ENCODE results near the gene ENPP5. TPM values are rescaled to one million over a fixed set of nuclear protein-coding genes. Genes with fewer than 3 reads are reported as not detected.
A peak's percentile ranks its signal among the peaks of the same experiment; 100 is the strongest.

Gene ENPP5, protein sequence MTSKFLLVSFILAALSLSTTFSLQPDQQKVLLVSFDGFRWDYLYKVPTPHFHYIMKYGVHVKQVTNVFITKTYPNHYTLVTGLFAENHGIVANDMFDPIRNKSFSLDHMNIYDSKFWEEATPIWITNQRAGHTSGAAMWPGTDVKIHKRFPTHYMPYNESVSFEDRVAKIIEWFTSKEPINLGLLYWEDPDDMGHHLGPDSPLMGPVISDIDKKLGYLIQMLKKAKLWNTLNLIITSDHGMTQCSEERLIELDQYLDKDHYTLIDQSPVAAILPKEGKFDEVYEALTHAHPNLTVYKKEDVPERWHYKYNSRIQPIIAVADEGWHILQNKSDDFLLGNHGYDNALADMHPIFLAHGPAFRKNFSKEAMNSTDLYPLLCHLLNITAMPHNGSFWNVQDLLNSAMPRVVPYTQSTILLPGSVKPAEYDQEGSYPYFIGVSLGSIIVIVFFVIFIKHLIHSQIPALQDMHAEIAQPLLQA
- total RNA-seq (1 to 10 TPM in 4 of 5 donors, not detected in 1; 2.2 to 6.4 (median 2.6) TPM), polyA plus RNA-seq (1 to 10 TPM; 1.0 to 2.3 (median 1.8) TPM)
- long read RNA-seq, donor 1, partial matches to known transcripts = 0 of 1 reads
- long read RNA-seq, donor 1, other reads (novel, unspliced or antisense) = 0 of 1 reads
- long read RNA-seq, donor 2, partial matches to known transcripts = 0 of 2 reads
- long read RNA-seq, donor 2, other reads (novel, unspliced or antisense) = 0 of 2 reads
- long read RNA-seq, donor 3, partial matches to known transcripts = 0 of 1 reads
- long read RNA-seq, donor 3, other reads (novel, unspliced or antisense) = 0 of 1 reads
- long read RNA-seq, donor 4 = 0 reads
- long read RNA-seq, donor 5 = 0 reads
- long read RNA-seq, donor 6, partial matches to known transcripts = 0 of 2 reads
- long read RNA-seq, donor 6, other reads (novel, unspliced or antisense) = 0 of 2 reads
- long read RNA-seq, donor 7, partial matches to known transcripts = 0 of 1 reads
- long read RNA-seq, donor 7, other reads (novel, unspliced or antisense) = 0 of 1 reads
- long read RNA-seq, donor 8 = 0 reads
- long read RNA-seq, donor 9, partial matches to known transcripts = 0 of 1 reads
- long read RNA-seq, donor 9, other reads (novel, unspliced or antisense) = 0 of 1 reads
- long read RNA-seq, donor 10, partial matches to known transcripts = 0 of 1 reads
- long read RNA-seq, donor 10, other reads (novel, unspliced or antisense) = 0 of 1 reads

GRCh38 chr6:46170357-46171289 is at the start of gene ENPP5:
TSS of gene ENPP5 (minus strand) at chr6:46170980. CDS start at chr6:46168262, 2,718 bp downstream.
- intact Hi-C loops (cut with DNase I; ENCODE audit: low total_unique reads) = no loop called here
- Histone ChIP-seq H3K36me3 (no peaks in the 10 kb centered on the region), H3K4me3 (peak within 1 kb of the TSS; percentile 65 to 81 (median 74)), H3K4me1 (peaks cover 0 to 22% (median 18%) of the 10 kb centered on the region in 4 donors), H3K9me3 (no peaks in the 10 kb centered on the region), H3K27ac (peak within 1 kb of the TSS; percentile 10 to 67 (median 45)), H3K27me3 (peaks cover 0 to 6% (median 0%) of the 10 kb centered on the region in 3 donors)
- 1 to 2% (median 1%) methylated on average over 24 to 49 of the region's 49 CpGs for WGBS, 5 donors
- TF ChIP-seq EP300 (IDR thresholded peaks at IDR 0.05) (no peak), POLR2AphosphoS5 (IDR thresholded peaks at IDR 0.05) (peak in 2 of 3 donors; percentile 33 to 52)
- DNase-seq = peak; percentile 89 to 95

DNA sequence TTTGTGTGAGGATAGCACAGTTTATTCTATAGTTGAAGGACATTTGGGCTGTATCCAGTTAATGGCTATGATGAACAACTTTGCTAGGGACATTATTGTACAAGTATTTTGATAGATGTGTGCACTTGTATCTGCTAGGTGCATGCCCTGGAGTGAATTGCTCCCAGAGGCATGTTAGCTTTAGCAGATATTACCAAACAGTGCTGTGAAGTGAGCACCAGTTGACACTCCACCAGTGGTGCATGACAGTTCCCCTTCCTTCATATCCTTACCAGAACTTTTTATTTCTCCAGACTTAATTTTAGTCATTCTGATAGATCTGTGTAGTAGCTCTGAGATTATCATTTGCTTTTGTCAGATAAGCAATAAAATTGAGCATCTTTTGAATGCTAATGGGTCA is 48.9 kb upstream of the ENPP5 start:
- no peaks in the 10 kb centered on the region for H3K9me3 ChIP-seq
- TF ChIP-seq CTCF (IDR thresholded peaks at IDR 0.05) (no peak), POLR2A (IDR thresholded peaks at IDR 0.05) (no peak), EP300 (IDR thresholded peaks at IDR 0.05) (no peak), POLR2AphosphoS5 (IDR thresholded peaks at IDR 0.05) (no peak)
- H3K27me3 ChIP-seq = no peaks in the 10 kb centered on the region
- no peak for DNase-seq
- no peak overlapping the region for H3K4me3 ChIP-seq
- intact Hi-C loops (cut with DNase I; ENCODE audit: low total_unique reads) = loop anchor here (5.0 kb wide), 1 partner anchor 188 kb away; no protein-coding TSS in a partner anchor
- no peaks in the 10 kb centered on the region for H3K36me3 ChIP-seq
- H3K27ac ChIP-seq = no peak overlapping the region
- H3K4me1 ChIP-seq = no peaks in the 10 kb centered on the region

DNA sequence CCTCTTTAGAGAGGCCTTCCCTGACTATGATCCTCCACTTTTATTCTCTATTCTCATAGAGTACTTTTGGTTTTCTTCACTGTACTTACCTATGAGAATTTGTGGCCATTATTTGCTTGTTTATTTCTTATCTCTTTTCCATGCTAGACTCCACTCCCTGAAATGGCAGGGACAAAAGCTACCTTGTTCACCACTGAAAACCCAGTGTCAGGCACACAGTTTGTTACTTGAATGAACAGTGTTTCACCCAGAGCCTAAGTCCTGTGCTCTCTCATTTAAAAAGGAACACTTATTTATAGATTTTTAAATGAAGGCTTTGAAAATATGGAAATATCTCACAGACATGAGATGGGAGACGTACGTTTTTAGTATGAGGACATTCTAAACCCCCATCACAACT is 47.7 kb upstream of the ENPP5 start:
- Histone ChIP-seq H3K27me3 (no peaks in the 10 kb centered on the region), H3K36me3 (no peaks in the 10 kb centered on the region), H3K27ac (peak overlapping the region in 4 of 5 donors; percentile 43 to 69 (median 58)), H3K4me3 (no peak overlapping the region), H3K9me3 (no peaks in the 10 kb centered on the region), H3K4me1 (no peaks in the 10 kb centered on the region)
- TF ChIP-seq POLR2A (IDR thresholded peaks at IDR 0.05) (no peak), POLR2AphosphoS5 (IDR thresholded peaks at IDR 0.05) (no peak), EP300 (IDR thresholded peaks at IDR 0.05) (no peak), CTCF (IDR thresholded peaks at IDR 0.05) (no peak)
- DNase-seq = no peak
- intact Hi-C loops (cut with DNase I; ENCODE audit: low total_unique reads) = no loop called here
- WGBS, 5 donors = 78 to 93% (median 88%) methylated on average over 2 of the region's 2 CpGs

GRCh38 chr6:46217671-46218131 is 46.9 kb upstream of the ENPP5 start:
- WGBS, 5 donors = 50 to 75% (median 65%) methylated on average over 5 of the region's 5 CpGs
- Histone ChIP-seq H3K27me3 (no peaks in the 10 kb centered on the region), H3K9me3 (no peaks in the 10 kb centered on the region), H3K4me1 (no peaks in the 10 kb centered on the region), H3K4me3 (no peak overlapping the region), H3K27ac (peak overlapping the region in 4 of 5 donors; percentile 43 to 69 (median 58)), H3K36me3 (no peaks in the 10 kb centered on the region)
- TF ChIP-seq POLR2AphosphoS5 (IDR thresholded peaks at IDR 0.05) = peak; percentile 37 to 72 (median 40)
- TF ChIP-seq EP300 (IDR thresholded peaks at IDR 0.05) = peak; percentile 91
- TF ChIP-seq POLR2A (IDR thresholded peaks at IDR 0.05) = no peak
- TF ChIP-seq CTCF (IDR thresholded peaks at IDR 0.05) = no peak
- intact Hi-C loops (cut with DNase I; ENCODE audit: low total_unique reads) = no loop called here
- DNase-seq = no peak
